Measurements from ENCODE around the gene KRT81.
"Not testable (repeated sequence)": the region's sequence is repeated elsewhere in the genome, so short reads cannot be mapped to it uniquely, and the experiment has no call there.

KRT81 gene

DNA sequence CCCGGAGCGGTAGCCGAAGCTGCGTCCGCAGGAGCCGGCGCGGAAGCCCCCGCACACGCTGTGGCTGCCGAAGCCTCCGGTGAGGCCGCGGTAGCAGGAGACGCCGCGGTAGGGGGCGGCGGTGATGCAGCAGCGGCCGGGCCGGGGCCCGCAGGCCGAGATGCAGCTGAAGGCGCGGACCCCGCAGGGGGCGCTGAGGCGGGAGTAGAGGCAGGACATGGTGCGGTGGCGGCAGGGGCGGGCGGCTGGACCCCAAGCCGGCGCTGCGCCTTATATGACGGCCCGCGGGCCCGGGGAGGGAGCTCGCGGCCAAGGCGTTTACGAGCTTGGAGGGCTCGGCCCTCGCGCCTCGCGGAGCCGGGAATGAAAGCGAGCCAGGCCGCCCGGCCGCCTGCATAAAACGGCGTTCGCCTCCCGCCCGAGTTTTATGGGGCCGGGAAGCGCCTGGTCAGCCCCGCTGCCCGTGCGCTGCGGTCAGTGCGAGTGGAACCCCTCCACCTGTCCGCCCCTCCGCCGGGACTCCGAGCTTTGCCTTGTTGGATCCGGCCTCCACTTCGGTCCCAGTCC is 32.9 kb downstream of the KRT81 start:
- Mint-ChIP-seq H3K9me3 (no peaks in the 10 kb centered on the region), H3K4me3 (no peak overlapping the region), H3K4me1 (no peaks in the 10 kb centered on the region), H3K36me3 (no peaks in the 10 kb centered on the region), H3K27ac (no peak overlapping the region), H3K27me3 (peaks cover 57% of the 10 kb centered on the region)
- ATAC-seq = no peak

DNA sequence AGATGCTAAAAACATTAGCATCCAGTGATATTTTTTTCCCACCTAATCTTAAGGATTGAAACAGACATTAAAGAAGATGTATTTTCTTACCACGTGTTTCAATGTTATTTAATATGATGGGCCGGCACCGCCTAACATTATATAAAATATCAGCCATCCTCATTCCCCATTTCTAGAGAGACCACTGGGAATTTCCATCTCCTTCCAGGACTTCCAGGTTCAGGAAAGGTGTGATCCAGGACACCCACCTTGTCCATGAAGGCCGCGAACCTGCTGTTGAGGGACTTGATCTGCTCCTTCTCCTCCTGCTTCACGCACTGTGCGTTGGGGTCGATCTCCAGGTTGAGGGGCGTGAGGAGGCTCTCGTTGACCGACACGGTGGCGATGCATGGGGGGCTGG is 33.4 kb downstream of the KRT81 start:
- H3K4me3 Mint-ChIP-seq = not testable (repeated sequence)

DNA sequence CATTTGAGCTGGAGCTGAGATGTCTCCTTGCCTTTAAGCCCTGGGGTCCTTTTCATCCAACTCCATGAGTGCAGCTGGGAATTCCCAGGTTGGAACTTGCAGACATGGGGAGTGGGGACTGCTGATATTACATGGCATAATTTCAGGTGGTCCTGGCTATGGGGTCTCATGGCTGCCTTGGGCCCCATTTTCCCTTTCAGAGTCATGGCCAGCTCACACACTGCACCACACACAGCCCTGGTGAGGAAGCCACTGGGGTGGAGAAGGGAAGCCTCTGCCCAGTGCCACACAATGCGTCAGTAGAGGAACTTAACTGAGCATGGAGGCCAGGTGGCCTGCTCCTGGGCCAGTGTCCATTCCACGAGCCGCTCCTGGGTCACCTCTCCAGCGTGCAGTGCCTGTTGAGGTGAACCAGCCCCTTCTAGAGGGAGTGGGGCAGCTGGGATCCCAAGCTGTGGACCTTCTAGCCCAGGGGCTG is 34.2 kb downstream of the KRT81 start:
- H3K27me3 Mint-ChIP-seq = peaks cover 57% of the 10 kb centered on the region
- no peaks in the 10 kb centered on the region for H3K9me3 Mint-ChIP-seq

More for the DNA sequence above, 33.4 kb downstream of the KRT81 start:
- H3K4me1 Mint-ChIP-seq, H3K36me3 Mint-ChIP-seq, ATAC-seq, H3K27ac Mint-ChIP-seq, H3K9me3 Mint-ChIP-seq: not testable (repeated sequence)
- H3K27me3 Mint-ChIP-seq = peaks cover 57% of the 10 kb centered on the region

DNA sequence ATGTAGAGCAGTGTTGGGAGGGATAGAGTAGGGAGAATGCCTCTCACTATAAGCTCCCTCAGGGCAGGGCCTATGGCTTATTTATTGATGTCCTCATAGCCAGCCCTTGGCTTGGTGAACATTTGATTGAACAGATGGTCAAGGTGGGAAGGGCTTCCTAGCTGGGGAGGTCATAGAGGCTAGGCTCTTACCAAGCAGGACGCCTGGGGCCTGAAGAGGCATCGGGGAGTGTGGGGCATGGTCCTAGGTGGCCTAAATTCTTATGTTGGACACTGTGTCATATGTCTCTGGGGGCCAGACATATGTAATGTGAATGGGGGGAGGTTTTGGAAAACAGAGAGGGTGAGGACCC is 34.8 kb downstream of the KRT81 start:
- Mint-ChIP-seq H3K4me3 (no peak overlapping the region), H3K27ac (no peak overlapping the region), H3K36me3 (no peaks in the 10 kb centered on the region), H3K27me3 (peaks cover 55% of the 10 kb centered on the region), H3K4me1 (no peaks in the 10 kb centered on the region), H3K9me3 (no peaks in the 10 kb centered on the region)
- ATAC-seq = no peak

More for the DNA sequence above, 34.2 kb downstream of the KRT81 start:
- Mint-ChIP-seq H3K4me3 (no peak overlapping the region), H3K4me1 (no peaks in the 10 kb centered on the region), H3K36me3 (no peaks in the 10 kb centered on the region), H3K27ac (no peak overlapping the region)
- no peak for ATAC-seq

DNA sequence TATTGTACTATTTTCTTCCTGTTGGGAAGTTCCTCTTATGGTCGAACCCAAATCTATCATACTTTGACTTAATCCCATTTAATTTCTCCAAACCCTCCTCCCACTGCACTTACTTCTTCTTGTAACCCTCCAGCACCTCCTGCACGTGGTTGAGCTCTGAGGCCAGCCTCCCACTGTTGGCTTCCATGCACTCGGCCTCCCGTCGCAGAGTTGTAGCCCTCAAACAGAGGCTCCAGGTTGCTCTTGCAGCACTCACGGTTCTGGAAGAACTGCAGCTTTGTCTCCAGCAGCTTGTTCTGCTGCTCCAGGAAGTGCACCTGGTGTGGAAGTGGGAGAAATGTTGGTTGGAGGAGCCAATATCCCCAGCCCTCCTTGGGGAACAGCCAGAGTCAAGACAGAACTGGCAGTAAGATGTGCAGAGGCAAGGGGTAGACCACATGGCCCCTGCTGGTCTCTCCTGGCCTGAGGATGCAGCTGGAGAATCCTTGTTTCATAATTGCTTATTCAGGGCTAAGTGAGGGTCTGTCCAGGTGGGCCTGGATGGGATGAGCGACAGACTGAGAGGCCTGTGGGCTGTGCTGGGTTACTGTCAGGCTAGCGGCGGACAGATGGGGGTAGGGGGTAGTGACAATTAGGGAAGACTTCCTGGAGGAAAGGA is 35.3 kb downstream of the KRT81 start:
- H3K4me1 Mint-ChIP-seq = no peaks in the 10 kb centered on the region
- peaks cover 50% of the 10 kb centered on the region for H3K27me3 Mint-ChIP-seq
- H3K9me3 Mint-ChIP-seq = no peaks in the 10 kb centered on the region
- no peaks in the 10 kb centered on the region for H3K36me3 Mint-ChIP-seq
- no peak overlapping the region for H3K4me3 Mint-ChIP-seq
- no peak overlapping the region for H3K27ac Mint-ChIP-seq
- no peak for ATAC-seq

DNA sequence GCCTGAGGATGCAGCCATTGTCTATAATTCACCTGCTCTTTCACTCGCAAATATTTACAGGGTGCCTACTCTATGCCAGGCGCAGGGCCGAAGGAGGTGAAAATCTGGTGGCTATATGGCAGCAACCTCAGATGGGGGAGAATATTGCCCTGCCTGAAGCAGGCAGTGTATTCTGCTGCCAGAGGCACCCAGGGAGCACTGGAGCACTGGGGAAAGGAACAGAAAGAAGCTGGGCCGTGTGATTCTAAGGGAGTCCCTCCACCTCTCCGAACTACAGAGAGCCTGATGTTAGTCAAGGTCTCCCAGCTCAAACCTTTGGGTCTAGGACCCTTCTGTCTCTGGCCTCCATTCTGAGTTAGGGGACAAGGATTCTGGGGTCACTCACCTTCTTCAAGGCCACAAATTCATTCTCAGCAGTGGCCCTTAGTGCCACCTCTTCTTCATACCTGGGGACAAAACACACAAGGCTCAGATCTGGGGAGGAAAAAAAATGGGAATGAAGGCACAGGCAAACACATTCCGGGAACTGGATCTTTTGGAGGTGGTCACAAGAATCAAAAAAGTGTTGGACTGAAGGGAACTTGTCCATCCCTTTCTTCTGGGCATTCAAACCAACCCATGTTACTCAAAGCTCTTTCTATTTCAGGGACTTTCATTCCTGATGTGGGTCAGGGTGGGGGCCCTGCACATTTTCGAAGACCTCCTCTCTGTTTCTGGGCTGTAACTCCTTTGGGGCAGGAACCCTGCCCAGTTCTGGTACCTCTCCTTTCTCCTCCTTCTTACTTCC is 36.2 kb downstream of the KRT81 start:
- H3K9me3 Mint-ChIP-seq = no peaks in the 10 kb centered on the region
- H3K27ac Mint-ChIP-seq = no peak overlapping the region
- no peaks in the 10 kb centered on the region for H3K4me1 Mint-ChIP-seq
- H3K4me3 Mint-ChIP-seq = no peak overlapping the region
- H3K36me3 Mint-ChIP-seq = no peaks in the 10 kb centered on the region
- H3K27me3 Mint-ChIP-seq = peaks cover 50% of the 10 kb centered on the region
- ATAC-seq = no peak

DNA sequence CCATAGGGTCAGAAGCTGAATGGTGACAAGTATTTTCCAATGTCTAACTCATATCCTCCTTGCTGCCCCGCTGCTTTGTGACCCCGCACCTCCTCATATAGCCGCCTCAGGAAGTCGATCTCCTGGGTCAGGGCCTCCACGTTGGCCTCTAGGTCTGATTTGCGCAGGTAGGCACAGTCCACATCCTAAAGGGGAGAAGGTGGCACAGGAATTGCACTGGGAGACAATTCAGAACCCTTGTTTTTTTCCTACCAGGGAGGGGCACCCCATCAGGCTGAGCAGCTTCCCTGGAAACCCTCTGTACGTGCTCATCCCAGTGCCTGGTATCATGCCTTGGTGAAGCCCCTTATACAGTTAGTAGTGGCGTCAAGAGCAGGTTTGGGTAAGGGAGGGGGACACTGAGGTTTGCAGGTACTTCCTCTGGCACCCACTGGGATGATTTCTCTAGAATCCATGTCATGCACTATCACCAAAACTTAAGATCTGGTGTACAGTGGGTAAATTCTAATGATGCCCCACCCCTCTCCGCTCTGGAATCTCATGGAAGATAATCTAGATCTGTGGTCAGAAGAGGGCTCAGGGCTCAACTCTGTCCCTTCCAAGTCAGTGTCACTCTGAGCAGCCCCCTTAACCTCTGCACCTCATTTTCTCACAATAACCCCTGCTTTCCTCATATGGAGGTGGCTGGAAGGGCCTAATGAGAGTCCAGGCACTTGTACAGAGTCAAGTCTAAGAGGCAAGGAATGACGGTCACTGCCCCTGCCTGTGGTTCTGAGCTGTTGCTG is 37.0 kb downstream of the KRT81 start:
- no peaks in the 10 kb centered on the region for H3K9me3 Mint-ChIP-seq
- no peak overlapping the region for H3K4me3 Mint-ChIP-seq
- H3K27me3 Mint-ChIP-seq = peaks cover 55% of the 10 kb centered on the region
- H3K27ac Mint-ChIP-seq = no peak overlapping the region
- H3K36me3 Mint-ChIP-seq = no peaks in the 10 kb centered on the region
- ATAC-seq = no peak
- H3K4me1 Mint-ChIP-seq = peaks cover 8% of the 10 kb centered on the region

DNA sequence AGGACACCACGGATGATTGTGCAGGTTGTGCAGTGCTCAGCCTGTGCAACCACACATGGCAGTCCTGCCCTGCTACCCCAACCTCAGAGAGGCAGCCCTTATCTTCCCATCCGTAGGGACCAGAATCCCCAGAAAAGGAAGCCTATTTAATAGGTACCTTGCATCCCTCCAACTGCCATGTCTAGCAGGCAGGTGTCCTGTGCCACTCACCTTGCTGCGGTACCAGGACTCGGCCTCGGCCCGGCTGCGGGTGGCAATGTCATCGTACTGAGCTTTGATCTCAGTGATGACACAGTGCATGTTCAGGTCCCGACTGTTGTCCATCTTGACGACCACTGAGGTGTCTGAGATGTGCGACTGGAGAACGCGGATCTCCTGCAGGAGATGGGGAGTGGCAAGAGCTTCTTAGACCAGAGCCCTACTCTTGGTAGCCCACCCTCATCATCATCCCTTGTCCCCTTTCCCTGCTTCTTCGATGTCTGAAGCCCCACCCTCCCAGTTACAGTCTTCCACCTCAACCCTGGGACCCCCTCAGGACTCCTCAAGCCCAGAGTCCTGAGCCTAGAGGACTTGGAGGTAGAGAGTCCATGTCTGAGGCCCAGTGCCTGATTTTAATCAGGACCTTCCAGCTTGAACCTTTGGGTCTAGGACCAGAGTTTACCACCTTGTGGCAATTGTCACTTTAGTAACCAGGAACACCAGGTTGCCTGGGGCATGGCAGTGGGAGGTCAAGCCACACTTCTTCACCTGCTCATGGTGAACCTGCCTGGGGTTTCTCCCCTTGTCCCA is 37.7 kb downstream of the KRT81 start:
- Mint-ChIP-seq H3K27ac (no peak overlapping the region), H3K36me3 (no peaks in the 10 kb centered on the region), H3K4me1 (peaks cover 8% of the 10 kb centered on the region), H3K4me3 (no peak overlapping the region), H3K9me3 (no peaks in the 10 kb centered on the region), H3K27me3 (peaks cover 56% of the 10 kb centered on the region)
- ATAC-seq = no peak

DNA sequence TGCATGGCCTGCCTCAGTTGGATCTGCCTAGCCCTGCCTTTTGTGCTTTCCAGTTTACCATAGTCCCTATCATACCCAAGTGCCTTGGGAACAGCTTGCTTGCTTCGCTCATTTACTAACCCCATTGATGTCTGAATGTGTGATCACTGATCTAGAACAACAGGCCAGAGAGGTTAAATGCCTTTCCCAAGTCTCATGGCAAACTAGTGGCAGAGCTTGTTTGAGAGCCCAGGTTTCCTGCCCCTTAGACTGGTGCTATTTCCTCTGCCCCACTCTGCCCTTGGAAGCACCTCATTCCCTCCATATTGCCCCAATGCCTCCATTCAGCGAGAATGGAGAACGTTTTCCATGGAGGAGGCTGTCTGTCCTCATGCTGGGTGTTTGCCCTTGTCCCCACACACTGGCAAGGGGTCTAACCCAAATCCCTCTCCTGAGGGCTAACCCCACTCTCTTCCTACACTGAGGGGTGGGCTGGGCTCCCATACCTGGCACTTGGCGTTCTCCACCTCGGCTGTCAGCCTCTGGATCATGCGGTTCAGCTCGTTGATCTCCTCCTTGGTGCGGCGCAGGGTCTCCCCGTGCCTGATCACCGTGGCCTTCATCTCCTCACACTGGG is 38.5 kb downstream of the KRT81 start:
- H3K27ac Mint-ChIP-seq = no peak overlapping the region
- peaks cover 64% of the 10 kb centered on the region for H3K27me3 Mint-ChIP-seq
- no peaks in the 10 kb centered on the region for H3K9me3 Mint-ChIP-seq
- no peak for ATAC-seq
- H3K4me3 Mint-ChIP-seq = no peak overlapping the region
- H3K4me1 Mint-ChIP-seq = peaks cover 8% of the 10 kb centered on the region
- no peaks in the 10 kb centered on the region for H3K36me3 Mint-ChIP-seq

DNA sequence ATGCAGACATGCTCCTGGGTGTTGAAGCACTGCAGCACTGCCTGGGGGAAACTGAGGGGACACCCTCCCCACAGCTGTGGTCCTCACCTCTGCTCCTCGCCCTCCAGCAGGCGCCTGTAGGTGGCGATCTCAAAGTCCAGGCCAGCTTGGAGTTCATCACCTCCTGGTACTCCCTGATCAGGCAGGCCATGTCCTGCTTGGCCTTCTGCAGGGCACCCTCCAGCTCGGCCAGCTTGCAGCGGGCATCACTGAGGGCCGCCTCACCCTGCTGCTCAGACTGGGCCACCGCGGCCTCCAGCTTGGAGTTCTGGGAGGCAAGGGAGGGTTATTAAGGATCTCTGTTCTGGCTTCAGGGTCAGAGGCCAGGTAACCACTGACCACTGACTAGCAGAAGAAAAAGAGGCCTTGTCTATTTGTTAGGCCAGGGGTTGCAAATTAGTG is 39.1 kb downstream of the KRT81 start:
- not testable (repeated sequence) for ATAC-seq, H3K4me3 Mint-ChIP-seq, H3K27ac Mint-ChIP-seq

DNA sequence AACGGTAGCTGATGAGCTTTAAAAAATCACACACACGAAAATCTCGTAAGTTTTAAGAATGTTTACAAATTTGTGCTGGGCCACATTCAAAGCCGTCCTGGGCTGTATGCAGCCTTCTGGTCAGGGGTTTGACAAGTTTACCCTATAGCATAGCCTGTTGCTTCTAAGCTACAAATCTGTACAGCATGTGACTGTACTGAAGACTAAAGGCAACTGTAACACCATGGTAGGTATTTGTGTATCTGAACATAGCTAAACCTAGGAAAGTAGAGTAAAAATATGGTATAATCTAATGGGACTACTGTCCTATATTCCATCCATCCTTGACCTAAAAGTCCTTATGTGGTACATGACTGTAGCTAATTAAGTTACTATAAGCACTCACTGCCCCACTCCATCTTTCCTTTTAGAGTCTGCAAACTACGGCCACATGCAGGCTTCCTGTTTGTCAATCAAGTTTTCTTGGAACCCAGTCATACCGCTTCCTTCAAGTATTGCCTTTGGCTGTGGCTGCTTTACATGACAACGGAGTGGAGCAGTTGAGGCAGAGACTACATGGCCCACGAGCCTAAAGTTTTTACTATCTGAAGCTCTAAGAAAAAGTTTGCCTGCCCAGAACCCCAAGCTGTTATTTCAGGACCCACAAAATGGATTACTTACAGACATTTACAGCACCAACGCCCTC is 39.8 kb downstream of the KRT81 start:
- Mint-ChIP-seq H3K4me3 (no peak overlapping the region), H3K27me3 (peaks cover 70% of the 10 kb centered on the region)

More for the DNA sequence above, 39.1 kb downstream of the KRT81 start:
- peaks cover 70% of the 10 kb centered on the region for H3K27me3 Mint-ChIP-seq
- not testable (repeated sequence) for H3K9me3 Mint-ChIP-seq, H3K36me3 Mint-ChIP-seq, H3K4me1 Mint-ChIP-seq

DNA sequence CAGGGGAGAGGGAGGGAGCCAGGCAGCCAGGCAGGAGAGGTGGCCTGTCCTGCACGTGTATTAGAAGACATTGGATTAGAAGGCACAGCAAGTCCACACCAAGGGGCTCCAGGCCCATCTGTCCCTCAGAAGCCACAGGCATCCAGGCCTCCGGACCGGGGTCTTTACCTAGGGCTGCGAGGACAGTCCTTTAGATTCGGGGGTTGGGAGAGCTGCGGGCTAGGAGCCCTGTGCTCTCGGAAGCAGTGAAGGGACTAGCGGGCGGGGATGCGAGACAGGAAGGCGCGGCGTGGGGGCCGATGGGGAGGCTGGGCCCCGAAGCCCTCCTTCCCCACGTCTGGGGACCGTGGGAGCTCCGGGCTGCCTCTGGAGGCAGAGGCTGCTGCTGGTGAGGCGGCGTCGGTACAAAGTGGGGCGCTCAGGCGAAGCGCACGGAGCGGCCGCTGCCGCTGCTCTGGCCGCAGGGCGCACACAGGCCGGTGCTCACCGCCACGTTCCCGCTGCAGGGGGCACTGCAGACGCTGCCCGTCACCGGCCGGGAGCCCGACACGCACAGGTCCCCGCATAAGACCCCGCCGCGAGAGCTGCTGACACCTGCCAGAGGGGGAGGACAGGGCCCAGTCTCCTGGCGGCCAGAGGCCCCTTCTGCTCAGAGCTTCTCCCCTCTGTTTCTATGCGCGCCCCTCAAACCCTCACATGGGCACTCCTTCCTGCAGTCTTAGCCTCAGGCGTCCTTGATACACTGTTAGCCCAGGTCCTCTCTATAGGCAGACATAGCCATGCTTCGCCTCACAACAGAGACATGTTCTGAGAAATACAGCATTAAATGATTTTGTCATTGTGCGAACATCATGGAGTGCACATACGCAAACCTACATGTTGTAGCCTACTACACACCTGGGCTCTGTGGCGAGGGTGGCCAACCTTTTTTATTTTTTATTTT is 41.0 kb downstream of the KRT81 start:
- Mint-ChIP-seq H3K36me3 (no peaks in the 10 kb centered on the region), H3K4me1 (peaks cover 14% of the 10 kb centered on the region), H3K27ac (no peak overlapping the region), H3K4me3 (no peak overlapping the region), H3K9me3 (no peaks in the 10 kb centered on the region), H3K27me3 (peaks cover 66% of the 10 kb centered on the region)
- no peak for ATAC-seq

More for the DNA sequence above, 39.8 kb downstream of the KRT81 start:
- ATAC-seq = no peak
- Mint-ChIP-seq H3K36me3 (no peaks in the 10 kb centered on the region), H3K27ac (no peak overlapping the region), H3K9me3 (no peaks in the 10 kb centered on the region), H3K4me1 (peaks cover 9% of the 10 kb centered on the region)

DNA sequence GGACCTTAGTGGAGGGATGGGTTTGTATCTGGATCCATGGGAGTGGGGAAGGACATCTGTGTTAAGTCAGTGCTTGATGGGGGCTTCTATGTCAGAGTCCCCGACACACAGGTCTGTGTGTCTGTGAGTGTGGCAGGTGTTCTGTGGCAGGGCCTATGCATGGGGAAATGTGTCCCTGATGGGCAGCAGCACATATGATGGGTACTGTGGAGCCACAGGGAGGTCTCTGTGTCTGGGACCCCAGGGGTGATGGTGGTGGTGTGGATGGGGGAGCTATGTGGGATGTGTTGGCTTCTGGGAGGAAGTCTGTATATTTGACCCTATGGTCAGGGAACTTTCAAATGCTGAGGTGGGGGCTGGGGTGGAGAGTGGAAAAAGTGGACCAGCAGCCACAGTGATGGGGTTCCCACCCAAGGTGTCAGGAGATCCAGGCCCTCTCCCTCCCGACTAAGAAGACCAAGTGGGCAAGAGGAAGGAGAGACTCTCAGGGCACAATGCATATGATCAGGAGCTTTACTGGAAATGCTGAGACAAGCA is 41.8 kb downstream of the KRT81 start:
- Mint-ChIP-seq H3K36me3 (no peaks in the 10 kb centered on the region), H3K27me3 (peaks cover 59% of the 10 kb centered on the region), H3K27ac (no peak overlapping the region), H3K4me1 (peaks cover 16% of the 10 kb centered on the region), H3K4me3 (no peak overlapping the region), H3K9me3 (no peaks in the 10 kb centered on the region)
- no peak for ATAC-seq
